GM21723 (cell line): Measurements from ENCODE around the gene LRRC10B.

Experiments
- ATAC-seq: cut with Tn5 transposase; IDR thresholded peaks from one replicate; pipeline ENCODE4 v1.9.1; 2021; ENCODE audit warnings: mild to moderate bottlenecking, moderate library complexity; ENCODE audit not compliant: unreplicated experiment

Gene LRRC10B

DNA sequence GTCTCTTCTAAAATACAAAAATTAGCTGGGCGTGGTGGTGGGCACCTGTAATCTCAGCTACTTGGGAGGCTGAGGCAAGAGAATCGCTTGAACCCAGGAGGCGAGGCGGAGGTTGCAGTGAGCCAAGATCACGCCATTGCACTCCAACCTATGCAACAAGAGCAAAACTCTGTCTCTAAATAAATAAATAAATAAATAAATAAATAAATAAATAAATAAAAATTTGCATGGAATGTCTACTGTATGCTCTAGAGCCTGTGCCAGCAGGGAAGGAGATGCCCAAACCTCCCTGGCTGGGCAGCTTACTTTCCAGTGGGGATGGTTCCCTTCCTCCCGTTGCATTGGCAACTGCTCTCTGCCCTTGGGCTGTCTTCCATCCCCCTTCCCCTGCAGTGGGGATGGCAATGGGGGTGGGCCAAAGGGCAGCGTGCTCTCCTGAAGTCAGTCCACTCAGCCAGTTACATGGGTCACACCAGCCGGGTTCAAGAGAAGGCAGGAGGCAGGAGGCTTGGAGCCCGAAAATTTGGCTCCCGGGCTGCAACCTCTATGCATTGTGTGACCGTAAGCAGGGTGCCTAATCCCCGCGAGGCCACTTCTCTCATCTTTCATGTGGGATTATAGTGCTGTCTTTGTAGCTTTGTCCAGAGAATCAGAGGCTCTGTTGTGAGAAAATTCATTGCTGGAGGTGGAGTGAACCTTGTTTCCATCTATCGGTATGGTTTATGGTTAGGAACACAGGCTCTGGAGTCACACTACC lies 1.4 kb upstream of the LRRC10B start:
- ATAC-seq = no peak

DNA sequence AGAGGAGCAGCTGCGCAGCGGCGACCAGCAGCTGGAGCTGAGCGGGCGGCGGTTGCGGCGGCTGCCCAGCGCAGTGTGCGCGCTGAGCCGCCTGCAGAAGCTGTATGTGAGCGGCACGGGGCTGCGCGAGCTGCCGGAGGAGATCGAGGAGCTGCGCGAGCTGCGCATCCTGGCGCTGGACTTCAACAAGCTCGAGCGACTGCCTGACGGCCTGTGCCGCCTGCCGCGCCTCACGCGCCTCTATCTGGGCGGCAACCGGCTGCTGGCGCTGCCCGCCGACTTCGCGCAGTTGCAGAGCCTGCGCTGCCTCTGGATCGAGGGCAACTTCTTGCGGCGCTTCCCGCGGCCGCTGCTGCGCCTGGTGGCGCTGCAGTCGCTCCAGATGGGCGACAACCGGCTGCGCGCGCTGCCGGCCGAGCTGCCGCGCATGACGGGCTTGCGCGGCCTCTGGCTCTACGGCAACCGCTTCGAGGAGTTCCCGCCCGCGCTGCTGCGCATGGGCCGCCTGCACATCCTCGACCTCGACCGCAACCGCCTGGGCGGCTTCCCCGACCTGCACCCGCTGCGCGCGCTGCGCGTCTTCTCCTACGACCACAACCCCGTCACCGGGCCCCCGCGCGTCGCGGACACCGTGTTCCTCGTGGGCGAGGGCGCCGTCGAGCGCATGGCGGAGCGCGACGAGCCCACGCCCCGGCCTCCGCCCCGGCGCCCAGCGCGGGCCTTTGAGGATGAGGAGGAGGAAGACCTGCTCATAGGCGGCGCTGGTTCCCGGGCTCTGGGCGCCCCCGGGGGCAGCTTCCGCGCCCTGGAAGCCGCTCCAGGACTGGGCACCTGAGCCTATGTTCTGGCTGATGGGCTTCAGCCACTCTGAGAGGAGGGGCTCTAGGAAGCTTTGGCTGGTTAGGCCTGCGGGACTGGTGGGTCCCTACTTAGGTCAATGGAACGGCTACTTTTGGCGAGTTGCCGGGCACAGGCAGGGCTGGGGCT lies 787 bp downstream of the LRRC10B start:
- ATAC-seq = peak; percentile 78

DNA sequence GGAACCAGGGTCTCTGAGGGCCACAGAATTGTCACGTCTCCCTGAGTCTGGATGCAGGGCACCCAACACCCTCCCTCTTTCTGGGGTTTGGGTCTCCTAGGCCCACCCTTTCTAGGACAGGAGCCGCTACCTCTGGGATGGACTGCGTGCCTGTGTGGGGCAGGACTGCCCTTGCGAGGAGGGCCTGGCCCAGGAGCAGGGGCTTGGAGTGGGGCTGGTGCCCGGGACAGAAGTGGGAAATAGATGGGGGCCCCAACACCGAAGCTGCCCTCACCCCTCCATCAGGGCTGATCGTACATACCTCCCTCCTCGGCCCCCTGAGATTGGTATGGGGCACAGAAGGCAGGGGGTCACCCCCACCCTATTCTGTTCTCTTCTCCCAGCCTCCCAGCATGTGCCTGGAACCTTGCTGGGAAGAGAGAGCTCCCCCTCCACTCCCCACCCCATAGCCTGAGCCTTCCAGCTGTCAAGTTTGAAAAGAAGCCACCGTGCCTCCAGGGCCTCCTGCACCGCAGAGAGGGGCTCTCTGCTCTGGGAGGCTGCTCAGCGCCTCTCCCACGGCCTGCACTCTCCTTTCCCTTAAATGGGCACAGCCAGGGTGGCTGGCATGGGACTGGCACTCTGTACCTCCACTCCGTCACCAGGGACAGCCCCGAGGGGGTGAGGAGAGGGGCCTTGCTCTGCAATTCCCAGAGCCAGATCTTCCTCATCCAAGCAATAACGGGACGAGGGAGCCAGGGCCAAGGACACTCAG lies 1.8 kb downstream of the LRRC10B start:
- no peak for ATAC-seq

DNA sequence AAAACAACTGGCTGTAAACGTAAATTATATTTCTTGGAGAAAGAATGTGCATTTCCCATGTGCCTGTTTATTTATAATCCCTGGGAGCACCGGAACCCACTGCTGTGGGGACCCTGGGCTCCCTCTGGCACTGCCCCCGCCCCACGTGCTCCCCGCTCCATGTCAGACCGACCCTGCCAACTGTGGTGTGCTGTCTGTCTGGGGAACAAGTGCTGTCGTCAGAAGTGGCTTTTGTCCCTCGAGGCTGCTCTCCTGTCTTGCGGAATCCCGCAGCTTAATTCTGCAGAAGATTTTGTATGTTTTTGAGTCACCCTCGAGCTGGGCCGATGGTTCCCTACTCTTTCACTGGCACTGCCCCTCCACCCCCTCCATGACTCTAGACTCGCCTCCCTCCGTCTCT lies 2.4 kb downstream of the LRRC10B start:
- ATAC-seq = no peak

DNA sequence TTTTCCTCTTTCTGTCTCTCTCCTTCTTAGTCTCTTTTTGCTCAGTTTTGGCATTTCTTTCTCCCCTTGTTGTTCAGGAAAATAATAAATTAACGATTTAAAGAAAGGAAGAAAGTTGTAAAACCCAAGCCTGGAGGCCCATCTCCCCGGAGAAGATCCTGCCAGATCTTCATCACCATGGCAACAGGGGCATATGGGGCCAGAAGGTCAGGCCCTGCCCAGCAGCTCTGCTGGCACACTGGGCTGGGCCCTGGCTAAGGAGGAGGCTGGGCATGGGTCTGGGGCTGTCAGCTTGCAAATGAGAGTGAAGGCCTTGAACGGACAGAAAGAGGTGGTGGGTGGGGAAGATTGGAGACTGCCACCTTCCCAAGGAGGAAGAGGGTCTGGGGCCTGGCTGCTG lies 2.8 kb downstream of the LRRC10B start:
- ATAC-seq = no peak

DNA sequence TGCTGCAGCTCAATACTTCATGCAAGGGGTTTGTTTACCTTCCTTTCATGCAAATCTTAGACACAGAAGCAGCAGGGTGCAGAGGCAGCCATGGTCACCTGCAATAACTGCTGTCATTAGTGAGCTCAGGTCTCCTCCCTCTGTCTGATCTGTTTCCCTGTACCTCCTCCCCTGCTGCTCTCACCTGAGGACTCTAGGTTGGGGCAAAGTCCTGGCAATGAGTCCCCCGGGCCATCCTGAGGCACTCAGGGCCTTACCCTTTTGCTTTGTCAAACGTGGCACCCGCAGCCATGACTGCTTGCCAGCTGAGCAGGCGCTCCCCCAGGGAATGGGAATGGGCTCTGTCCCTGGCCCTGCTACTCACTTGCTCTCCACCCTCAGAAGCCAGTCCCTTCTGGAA lies 3.9 kb downstream of the LRRC10B start:
- ATAC-seq = no peak

DNA sequence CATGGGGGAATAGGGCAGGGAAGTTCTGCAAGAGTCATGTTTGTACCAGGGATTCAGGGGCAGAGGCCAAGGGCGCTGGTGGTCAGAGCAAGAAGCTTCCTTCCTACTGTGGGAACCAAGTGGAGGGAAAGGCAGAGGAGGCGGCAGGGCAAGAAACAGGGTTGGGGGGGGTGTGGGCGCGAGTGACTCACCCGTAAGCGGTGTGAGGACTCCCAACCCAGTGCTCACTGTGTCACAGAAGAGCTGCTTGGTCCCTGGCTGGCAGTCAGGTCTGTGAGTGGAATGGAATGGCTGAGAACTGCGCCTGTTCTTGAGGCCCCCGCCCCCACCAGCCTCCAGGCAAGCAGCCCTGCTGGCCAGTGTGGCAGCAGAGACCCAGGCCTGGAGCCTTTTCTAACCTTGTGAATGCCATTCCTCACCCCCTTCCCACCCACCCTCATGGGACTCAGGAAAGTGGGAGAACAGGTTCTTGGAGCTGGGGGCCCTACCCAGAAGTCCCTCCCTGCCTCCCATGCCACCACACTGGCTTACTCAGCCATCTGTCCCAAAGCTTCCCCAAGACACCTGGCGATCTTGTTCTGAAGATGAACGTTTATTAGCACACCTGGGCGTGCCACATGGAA lies 4.7 kb downstream of the LRRC10B start:
- no peak for ATAC-seq

DNA sequence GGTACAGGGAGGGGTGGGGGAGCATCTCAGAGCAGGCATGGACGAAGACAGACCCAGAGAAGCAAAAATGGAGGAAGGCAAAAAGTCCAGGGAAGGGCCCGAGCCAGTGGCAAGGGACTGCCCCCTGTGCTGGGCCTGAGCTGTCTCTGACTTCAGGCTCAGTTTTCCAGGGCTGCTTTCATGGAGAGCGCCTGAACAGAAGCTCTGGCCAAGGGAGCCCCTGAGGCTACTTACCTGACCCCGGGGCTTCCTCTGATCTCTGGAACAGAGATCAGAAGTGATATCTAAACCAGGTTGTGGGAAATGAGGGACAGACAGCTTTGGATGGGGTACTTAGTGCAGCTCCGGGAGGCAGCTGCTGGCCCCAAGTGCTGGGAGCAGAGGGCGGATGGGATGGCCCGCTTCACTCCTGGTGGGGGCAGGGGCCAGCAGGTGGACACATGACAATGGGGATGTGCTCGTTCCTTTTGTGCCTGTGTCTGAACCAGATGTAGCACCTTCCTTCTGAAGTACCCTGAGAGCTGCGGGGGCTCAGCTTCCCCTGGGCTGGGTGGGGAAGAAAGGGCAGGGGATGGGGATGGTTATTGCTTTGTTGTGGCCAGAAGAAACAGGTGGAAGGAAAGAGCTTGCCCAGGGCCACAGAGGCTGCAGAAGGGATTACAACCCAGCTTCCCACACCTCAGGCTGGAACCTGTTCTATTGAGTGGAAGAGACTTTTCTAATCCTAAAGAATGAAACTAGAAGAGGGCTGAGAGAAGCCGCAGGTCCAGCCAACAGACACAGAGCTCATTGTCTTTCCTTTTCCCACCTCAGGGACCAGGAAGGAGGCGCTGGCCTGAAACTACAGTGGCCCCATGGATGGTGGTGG lies 5.7 kb downstream of the LRRC10B start:
- ATAC-seq = no peak

DNA sequence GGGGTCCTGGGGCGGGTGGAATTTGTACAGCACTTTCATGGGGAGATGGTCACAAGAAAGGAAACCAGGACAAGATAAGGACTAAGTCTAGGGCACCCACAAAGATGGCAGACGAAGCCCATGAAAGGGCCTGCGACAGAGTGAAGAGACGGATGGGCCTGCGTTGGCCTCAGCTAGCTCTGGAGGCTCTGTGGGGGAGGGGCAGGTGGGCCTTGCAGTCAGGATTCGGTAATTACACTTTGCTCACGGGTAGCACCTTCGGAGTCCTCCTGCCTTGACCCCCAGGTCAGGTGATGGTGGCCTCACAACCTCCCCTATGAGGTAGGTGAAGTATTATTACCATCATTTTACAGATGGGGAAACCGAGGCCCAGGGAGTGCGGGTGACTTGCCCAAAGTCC lies 7.1 kb downstream of the LRRC10B start:
- ATAC-seq = no peak

DNA sequence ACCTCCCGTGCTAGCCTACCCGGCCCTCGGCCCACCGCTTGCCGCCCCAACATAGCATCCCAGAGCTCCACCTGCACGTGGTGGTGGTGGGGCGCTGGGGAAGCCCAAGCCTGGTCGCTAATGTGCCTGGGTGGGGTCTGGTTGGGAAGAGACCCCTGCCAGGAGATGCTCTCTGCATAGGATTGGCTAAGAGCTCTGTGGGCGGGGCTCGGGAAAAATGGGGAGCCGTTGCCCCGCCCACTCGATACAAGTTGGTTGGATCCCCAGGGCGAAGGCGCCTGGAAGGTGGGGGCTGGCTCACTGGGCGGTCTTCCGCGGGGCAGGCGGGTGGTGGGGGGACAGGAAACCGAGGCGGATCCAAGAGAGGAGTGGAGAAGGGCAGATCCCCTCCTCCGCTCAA lies 7.6 kb downstream of the LRRC10B start:
- no peak for ATAC-seq

DNA sequence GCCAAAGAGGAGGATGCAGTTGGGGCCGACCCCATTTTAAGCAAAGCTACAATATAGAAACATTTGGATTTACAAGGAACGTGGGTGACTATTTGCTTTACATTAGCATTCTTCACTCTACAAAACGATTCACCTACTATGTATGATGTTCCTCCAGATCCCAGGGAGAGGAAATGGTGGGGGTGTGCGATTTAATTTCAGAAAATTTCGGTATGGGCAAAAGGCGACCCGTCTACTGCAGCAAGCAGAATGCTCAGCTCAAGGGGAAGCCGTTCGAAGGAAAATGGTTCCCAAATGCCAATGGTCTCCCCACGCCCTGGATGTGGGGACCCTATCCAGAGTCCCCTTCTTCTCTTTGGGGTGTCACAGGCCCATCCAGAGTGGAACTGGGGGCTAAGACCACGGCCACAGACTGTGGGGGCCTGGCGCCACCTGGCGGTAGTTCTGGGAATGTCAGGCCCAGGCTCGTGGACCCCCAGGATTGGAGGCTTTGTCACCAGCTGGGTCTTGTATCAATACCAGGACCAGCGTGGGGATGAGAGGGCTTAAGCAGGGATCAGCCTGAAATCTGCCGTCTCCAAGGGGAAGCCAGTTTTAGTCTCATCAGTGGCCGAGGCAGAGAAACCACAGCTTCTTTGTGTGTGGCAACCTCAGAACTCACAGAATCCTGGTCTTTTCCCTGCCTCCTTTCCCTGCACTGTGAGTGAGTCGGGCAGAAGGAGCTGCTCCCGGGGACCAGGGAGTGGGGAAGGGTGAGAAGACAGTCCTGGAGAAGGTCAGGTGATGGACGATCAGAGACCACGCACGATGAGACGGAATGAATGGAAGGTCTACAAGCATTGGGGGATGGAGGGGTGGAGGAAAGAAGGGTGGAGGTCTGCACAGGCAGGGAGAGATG lies 8.4 kb downstream of the LRRC10B start:
- ATAC-seq = no peak

DNA sequence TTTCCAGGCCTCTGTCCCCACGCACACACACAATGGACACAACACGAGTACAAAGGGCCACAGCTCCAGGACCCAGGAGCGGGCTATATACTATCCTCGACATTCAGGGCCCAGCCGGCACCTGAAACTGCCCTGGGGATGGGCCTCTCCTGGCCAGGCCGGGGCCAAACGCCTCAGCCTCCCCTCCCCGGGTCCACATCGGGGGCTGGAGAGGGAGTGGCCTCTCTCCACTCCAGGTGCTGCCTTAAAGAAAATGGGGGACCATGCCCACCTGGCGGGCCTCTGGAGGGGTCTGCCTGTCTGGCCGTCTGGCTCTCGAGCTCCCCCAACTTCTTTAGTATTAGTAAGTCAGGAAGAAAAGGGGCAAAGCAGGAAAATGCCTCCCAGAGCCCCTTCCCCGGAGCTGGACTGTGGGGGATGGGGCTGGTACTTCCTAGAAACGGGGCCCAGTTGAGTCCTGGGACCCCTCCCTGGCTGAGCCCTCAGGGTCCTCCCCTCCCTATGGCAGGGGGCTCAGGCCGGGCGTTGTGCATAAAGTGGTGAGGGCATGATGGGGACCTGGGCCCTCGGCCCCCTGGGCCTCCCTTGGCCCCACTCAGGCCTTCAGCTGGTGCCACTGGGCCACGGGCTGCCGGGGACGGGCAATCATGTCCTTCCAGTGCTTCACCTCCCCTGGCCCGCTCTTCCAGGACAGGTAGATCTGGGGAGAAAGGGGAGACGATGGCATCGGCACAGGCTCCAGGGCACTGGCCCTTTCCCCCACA lies 9.7 kb downstream of the LRRC10B start:
- no peak for ATAC-seq

DNA sequence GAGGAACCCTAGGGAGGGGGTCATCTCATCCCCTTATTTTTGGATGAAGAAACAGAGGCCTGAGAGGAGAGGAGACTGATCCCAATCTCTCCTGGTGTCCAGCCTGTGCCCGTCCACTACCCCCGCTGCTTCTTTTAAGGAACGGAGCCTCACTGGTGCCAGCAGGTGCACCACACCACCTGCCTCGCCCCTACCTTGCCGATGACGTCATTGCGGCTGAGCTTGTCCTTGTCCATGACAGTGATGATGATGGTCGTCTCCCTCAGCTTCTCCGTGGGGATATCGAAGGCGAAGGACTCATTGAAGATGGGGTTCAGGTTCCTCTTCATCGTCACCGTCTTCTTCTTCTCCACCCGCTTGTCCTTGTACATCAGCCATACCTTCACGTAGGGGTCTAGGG lies 14.3 kb downstream of the LRRC10B start:
- no peak for ATAC-seq

DNA sequence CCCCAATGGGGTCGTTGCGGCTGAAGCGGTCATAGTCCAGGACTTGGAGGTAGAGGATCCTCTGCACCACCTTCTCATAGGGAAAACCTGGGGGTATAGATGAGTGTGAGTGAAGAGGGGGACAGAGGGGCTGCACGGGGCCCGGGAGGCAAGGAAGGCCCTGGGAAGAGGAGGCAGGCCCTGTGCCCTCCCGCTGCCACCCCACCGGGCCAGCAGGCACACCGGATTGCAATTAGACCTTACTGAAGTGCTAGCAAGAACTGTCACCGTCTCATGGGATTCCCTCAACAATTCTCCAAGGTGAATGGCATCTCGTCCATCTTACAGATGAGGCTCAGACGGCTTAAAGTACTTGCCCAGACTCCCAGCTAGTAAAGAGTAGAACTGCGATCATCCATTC lies 15.9 kb downstream of the LRRC10B start:
- no peak for ATAC-seq

DNA sequence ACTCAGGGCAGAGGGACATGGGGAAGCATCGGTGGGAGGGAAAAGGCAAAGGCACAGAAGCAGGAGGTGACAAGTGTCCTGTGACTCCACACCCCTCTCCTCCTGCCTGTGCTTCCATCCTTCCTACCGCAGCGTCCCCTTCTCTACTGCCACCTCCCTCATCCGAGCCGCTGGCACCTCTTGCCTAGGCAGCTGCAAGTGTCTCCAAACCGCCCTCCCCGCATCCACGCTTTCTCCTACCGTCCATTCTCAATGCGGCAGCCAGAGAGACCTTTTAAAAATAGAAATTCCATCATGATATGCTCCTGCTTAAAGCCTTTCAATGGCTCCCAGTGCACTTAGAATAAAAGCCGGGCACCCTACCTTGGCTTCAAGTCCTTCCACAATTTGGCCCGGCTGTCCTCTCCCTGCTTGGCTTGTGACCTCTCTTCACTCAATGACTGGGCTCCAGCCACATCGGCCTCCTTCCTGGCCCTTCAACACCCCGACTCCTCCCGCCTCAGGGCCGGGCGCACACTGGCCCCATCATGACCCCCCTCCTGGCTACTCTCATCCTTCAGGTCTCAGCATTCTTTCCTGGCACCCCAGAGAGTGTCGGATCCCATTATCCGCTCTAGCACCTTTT lies 16.5 kb downstream of the LRRC10B start:
- ATAC-seq = no peak

DNA sequence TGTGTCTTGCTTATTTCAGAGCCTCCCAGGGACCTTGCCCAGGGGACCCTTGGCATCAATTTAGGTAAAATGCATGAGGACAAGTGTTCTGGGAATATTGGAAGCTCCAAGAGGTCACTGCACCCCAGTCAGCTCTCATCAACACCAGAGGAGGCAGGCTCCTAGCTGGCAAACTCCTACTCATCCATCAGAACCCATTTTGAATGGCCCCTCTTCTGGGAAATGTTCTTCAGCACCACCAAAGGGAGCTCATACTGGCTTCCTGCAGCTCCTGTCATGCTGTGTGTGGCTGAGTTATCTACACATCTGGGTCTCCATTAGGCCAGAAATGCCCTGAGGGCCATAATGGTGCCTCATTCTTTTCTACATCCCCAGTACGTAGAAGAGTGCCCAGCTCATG lies 17.7 kb downstream of the LRRC10B start:
- ATAC-seq = no peak

DNA sequence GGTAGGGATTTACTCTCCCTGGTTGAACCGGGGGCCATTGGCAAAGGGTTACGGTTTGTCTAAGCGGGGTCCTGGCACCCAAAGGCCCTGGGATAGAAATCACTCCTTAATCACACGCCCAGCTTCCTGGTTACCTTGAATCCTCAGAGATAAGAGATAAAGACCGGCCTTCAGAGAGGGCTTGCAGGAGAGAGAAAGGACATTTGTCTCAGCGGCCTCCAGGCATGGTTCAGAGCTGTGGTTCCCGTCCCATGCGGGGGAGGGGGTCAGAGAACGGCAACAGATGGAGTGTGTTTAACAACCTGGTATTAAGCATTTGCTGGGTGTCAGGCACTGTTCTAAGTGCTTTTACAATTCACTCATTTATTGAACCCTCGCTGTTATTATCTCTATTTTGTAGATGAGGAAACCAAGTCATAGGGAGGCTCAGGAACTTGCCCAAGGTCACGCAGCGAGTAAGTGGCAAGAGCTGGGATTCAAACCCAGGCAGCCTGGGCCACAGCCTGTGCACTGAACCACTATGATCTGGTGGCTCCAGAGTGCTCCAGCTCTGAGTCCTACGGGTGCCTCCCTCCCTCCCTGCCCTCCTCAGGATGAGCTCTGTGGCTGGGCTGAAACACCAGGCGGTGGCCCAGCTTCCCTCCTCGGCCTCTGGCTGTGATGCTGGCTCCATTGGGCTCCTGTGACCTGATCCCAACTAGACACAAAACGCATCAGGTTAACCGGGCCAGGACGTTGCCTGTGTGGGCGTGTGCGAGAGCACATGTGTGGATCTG lies 18.6 kb downstream of the LRRC10B start:
- ATAC-seq = no peak
